GM12874 (cell line): Measurements from ENCODE around the gene HDAC10.

Source experiments
- TF ChIP-seq, protein P1 (sequence below): IDR thresholded peaks from 2 replicates; pipeline ENCODE4 v1.5.1; 2011; ENCODE audit warnings: low read depth, mild to moderate bottlenecking, control low read depth, low read length, moderate library complexity; ENCODE audit not compliant: insufficient read depth

Gene HDAC10

DNA sequence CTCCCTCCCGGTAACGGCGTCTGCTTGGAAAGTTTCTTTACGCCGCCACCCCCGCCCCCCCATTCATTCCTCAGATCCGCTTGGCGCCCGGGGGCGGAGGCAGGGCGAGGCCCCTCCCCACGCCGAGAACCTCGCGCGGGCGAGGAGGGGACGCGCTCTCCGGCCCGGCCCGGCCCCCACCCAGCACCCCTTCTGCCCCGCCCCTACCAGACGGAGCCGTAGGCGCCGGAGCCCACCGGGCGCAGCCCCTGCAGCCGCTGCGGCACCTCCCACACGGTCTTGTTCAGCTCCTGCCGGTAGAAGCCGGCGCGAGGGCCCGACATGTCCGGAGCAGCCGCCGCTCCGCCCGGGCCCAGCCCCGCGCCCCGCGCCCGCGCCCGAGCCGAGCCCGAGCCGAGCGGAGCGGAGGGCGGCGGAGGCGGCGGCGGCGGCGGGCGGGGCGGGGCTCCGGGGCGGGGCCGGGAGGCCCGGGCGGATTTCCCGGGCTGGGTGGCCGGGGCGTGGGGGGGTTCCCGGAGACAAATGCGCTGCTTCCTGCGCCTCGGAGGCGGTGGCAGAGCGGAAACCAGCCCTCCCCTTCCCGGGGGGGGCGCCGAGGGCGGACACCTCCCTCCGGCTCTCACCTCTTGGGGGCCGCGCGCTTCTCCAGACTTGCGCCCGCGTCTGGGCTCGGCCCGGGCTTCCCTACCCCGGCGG lies 19.1 kb upstream of the HDAC10 start, which contains the start of gene MAPK11:
MAPK11 (minus strand) TSS at position 411 of the 696 bp plus-strand sequence; CDS start at position 323, 88 bp downstream.
- TF ChIP-seq, protein P1, sequence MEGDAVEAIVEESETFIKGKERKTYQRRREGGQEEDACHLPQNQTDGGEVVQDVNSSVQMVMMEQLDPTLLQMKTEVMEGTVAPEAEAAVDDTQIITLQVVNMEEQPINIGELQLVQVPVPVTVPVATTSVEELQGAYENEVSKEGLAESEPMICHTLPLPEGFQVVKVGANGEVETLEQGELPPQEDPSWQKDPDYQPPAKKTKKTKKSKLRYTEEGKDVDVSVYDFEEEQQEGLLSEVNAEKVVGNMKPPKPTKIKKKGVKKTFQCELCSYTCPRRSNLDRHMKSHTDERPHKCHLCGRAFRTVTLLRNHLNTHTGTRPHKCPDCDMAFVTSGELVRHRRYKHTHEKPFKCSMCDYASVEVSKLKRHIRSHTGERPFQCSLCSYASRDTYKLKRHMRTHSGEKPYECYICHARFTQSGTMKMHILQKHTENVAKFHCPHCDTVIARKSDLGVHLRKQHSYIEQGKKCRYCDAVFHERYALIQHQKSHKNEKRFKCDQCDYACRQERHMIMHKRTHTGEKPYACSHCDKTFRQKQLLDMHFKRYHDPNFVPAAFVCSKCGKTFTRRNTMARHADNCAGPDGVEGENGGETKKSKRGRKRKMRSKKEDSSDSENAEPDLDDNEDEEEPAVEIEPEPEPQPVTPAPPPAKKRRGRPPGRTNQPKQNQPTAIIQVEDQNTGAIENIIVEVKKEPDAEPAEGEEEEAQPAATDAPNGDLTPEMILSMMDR, result no peak

DNA sequence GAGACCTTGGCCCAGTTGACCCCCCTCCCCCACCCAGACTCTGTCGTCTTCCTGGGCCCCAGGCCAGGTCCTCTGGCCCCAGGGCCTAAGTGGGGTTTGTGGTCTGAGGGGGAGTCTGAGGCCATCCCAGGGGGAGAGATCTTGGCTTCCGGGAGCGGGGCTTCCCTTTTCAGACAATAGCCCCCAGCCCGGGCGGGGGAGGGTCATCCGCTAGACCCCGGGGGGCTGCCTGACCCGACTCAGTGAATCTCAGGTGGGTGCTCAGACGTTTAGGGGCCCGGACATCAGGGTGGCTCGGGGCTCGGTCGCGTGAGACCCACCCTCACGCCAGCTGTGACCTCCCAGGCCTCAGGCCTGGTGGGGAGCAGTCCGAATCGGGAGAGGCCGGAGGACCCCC lies 18.5 kb upstream of the HDAC10 start:
- TF ChIP-seq, protein P1, result no peak

DNA sequence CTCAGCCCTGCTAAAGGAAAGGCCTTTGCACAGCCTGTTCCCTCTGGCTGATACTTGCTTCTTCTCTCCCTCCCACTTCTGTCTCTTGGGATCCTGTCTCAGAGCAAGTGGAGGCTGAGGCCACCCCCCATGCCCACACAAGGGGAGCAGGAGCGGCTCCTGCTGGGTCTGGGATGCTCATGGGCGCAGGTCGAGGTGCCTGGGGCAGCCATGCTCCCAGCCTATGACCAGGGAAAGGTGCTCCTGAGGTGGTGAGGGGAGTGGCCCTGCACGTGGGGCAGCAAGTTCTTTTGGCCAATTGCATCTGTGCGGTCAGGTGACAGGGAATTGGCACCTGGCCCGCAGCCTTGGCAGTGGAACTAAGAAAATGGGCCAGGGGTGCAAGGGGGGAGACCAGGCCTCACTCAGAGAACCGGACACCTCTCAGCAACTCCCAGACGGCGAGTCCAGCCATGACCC lies 17.6 kb upstream of the HDAC10 start:
- TF ChIP-seq, protein P1, result no peak

DNA sequence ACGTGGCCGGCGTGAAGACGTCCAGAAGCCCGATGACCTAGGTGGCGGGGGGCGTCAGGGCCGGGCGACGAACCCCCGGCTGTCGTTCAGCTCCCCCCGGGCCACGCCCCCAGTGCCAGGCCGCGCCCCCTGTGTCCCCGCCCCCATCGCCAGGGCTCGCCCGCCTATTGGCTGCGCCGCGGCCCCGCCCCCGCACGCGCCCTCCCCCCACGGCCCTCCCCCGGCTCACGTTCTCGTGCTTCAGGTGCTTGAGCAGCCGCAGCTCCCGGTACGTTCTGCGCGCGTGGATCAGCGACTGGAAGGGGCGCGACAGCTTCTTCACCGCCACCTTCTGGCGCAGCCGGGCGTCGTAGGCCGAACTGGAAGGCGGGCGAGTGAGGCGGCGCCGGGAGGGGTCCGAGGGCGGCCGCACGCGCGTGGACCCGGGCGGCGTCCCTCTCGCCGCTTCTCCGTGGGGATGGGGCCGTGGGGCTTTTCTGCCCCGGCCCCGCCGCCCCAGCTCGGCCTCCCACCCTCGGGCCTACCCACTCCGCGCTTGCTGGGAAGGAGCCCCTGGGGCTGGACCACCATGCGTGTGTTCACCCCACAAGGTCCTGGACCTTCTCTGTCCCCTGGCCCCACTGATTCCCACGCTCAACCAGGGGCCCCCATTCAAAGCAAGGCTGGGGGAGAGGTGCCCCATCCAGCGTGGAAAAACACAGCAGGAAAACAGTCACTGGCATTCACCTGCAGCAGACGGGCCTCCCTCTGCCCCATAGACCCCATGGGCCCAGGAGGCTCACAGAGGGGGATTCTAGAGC lies 16.7 kb upstream of the HDAC10 start:
- TF ChIP-seq, protein P1, result peak; percentile 35; the same call in 1 of the 2 replicates

DNA sequence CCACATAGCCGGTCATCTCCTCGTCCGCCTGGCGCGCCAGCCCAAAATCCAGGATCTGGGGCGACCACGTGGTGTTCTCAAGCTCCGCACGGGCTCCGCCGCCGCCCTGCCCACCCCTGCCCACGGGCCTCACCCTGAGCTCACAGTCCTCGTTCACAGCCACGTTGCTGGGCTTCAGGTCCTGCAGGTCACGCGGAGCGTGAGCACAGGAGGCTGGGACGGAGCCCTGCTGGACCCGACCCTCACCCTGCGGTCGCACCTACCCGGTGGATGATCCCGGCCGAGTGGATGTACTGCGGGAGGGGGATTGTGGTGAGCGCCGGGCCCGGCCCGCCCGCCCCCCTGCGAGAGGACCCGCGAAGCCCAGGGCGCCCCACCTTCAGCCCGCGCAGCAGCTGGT lies 15.9 kb upstream of the HDAC10 start:
- TF ChIP-seq, protein P1, result no peak

DNA sequence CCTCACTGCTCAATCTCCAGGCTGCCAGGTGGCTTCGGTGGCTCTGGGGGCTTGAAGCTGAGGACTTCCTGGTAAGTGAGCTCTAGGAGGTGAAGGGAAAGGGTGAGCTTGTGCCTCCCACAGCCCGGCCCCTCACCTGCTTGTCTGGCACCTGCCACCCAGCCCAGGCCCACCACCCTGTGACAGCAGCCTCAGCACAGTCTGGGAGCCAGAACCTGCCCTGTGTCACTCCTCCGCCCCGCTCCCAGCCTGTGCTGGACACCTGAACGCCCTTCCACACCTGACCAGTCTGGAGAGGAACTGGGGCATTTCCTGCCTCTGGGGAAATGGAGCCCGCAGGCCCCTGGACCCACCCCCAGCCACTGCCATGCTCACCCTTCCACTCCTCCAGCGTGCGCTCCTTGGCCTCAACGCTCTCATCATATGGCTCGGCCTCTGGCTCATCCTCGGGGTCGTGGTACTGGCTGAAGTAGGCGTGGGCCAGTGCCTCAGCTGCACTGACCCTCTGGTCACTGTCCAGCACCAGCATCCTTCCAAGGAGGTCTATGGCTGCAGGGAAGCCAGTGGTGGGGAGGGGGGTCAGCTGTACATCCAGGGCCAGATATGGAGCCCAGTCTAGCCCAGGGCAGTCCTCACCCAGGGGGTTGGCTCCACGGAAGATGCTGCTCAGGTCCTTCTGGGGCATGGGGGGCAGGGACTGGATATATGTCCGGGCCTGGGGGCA lies 14.0 kb upstream of the HDAC10 start:
- TF ChIP-seq, protein P1, result no peak
